ENCODE results near the gene GMCL2.

GMCL2 gene

DNA sequence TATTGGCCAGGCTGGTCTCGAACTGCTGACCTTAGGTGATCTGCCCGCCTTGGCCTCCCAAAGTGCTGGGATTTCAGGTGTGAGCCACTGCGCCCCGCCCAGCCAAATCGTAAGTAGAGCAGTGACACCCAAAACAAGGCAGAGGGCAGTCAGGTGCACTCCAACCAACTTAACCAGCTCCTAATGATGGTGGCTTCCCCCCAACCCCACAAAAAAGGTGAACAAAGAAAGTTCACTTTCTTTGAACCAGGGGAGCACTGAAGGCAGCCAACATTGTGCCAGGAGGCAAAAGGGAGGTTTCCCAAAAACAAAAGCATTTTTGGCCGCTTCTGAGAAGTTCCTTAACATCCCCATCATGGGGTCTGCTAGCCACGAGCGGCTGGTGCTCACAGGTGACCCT is 9.6 kb downstream of the GMCL2 start:
- no peak for DNase-seq

DNA sequence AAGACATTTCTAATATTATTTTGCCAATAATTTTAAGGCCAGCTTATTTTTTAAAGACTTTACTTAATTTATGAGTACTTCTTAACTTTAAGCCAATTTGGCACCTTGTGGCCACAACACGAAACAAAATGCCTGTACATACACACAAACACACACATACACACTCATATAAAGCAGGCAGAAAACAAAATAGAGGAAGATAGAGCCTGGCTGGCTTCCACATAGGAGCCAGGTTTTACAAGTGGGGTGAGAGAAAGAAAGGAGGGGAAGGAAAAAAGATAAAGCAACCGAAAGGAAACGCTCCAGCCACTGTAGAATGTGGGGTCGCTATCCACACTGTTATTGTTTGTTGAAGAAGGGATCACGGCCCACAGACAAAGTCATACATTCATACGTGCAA is 10.4 kb downstream of the GMCL2 start:
- no peak for DNase-seq

DNA sequence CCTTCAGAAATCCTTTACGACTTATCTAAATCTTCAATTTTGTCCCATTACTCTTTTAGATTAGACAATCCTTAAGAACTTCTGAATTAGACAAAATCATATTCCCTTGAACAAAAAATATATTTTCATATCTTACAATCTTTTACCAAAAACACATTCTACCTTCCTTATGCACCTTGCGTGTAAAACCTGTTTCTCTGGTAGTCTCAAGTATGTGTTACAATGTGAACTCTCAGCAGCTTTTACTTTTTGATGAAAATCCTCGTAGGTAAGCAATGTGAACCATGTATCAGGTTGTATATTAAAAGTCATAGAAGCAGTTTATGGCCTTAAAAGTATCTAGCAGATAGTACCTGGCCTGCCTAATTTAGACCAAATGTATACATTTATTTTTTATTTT is 12.7 kb downstream of the GMCL2 start:
- no peak for DNase-seq

DNA sequence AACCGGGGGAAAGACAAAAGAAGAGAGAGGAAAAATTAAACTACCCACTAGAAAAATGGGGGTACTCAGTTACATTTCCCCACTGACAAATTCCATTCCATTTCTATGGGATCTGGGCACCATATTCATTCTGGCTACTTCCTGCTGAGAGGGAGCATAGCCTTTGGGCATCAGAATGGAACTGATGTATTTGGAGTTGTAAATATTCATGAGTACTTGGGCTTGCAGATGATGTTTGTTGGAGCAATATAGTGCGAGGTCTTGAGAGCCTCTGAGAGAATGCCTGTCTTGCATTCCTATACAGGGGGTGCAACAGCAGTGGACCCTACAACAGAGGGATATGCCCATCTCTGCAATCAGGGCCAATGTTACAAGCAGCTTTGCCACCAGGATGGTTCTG is 16.7 kb downstream of the GMCL2 start:
- no peak for DNase-seq

DNA sequence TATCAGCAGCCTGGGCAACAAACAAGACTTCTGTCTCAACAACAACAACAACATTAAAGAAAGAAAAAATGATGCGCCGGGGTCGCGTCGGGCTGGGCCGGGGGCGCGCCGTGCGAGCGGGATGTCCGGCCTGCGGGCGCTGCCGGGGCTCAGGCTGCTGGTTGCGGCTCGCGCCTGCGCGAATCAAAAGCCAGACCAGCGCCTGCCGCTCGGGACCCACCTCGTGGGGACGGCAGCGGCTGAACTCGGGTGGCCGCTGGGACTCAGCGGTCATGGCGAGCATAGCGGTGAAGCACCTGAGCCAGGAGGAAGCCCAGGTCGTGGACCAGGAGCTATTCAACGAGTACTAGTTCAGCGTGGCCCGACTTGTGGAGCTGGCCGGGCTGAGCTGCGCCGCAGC is 21.6 kb downstream of the GMCL2 start:
- no peak for DNase-seq

DNA sequence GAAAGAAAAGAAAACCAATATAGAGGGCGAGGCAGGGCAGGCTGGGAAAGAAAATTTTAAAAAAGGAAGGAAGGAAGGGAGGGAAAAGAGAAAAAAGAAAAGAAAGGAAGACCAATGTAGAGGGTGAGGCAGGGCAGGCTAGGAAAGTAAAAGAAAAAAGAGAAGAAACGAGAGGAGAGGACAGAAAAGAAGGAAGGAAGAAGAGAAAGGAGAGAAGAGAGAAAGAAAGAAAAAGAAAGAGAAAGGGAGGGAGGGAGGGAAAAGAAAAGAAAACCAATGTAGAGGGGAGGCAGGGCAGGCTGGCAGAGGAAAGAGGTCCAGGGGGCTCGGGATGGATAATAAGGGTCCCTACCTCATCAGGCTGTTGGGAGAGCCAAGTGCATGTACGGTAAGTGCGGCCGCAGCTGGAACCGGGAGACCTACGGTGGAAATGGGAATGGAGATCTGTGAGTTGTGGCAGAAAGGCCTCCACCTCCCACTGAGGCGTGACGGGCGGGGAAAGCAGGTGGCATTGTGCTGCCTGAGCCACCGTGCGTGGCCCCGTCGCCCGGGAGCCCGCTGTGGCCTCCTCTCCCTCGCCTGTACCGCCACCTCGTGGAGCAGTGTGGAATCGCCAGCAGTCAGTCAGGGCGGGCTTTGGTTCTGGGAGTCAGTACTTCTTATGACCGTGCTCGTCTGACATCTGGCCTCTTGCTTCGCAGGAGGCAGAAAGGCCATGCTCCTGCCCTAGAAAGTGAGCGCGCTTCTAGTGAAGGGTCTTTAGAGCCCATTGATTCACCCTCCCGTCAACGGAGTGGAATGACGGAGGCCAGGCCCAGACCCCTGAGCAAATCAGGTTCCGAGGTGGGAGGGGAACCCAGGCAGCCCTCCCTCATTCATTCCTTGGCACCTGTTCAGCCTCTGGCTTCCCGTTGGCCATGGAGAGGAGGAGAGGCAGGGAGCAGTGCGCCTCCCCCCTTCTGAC is 23.1 kb downstream of the GMCL2 start:
- peak; percentile 95 for DNase-seq

DNA sequence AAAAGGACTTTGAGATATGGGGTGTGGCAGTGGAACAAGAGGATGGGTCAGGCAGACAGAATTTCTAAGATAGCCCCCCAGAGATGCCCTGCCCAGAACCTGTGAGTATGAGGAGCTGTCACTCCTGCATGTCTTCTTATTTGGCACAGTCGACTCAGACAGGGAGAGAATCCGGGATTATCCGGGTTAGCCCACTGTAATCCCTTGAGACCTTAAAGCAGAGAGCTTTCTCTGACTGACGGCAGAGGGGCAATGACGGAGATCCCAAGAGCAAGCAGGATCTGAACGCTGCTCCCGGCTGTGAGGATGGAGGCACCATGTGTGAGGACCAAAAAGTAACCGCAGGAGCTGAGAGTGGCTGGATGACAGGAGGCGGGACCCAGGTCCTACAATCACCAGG is 24.7 kb downstream of the GMCL2 start:
- no peak for DNase-seq

DNA sequence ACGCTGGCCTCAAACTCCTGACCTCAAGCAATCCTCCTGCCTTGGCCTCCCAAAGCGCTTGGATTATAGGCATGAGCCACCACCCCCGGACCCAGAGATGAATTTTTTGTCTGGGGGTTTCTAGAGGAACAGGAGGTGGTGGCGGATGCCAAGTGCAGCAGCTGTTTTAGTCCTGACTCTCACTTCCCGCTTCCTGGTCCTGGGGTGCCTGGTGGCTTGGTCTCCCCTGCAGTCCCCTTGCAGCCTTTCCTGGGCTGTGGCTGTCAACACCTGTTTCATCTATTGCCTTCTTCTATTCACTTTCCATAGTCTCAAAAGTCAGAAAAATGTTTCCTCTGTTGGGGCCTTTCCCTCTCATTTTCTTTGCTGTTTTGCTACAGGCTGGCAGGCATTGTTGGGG is 27.0 kb downstream of the GMCL2 start:
- no peak for DNase-seq

DNA sequence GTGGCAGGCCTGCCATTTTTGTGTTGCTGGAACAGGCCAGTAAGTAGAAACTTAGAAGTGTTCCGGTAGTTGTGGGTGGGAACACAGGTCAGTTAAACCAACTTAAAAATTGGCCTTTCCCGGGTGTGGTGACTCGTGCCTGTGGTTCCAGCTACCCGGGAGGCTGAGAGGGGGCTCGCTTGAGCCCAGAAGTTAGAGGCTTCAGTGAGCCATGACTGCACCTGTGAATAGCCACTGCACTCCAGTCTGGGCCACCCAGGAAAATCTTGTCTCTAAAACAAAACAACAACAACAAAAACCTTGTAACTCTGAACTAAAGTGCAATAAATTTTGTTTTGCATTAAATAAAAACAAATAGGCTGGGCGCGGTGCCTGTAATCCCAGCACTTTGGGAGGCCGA is 32.1 kb downstream of the GMCL2 start:
- no peak for DNase-seq

DNA sequence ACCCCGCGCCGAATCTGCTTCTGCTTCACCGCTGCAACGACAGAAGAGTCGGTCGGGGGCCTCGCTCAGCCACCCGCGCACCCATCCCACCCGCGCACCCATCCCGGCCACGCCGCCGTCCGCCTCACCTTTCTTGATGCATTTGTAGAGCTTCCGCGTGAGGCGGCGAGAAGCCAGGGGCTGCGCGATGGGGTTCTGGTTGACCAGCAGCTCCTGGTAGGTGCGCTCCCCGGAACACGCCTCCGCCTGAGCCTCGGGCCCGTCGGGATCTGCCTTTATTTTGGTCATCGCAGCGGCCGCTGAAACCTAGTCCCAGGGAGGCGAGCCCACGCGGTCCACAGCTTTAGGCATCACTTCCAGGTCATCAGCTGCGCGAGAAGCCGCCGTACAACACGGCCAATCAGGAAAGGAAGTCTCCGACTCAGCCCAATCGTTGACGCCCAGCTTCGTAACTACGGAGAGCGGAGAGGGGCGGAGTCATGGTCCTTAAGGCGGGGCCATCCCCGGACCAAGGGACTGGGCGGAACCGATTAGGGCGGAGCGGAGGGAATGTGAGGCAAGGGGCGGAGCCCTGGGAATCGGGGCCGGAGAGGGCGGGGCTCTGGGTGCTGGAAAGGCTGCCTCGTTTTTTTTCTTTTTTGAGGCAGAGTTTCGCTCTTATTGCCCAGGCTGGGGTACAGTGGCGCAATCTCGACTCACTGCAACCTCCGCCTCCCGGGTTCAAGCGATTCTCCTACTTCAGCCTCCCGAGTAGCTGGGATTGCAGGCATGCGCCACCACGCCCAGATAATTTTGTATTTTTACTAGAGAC is 33.4 kb downstream of the GMCL2 start, which contains the start of gene NHP2:
Gene NHP2 (minus strand): TSS at position 356 of the 811 bp plus-strand sequence. CDS start 68 bp downstream, at position 288.
- DNase-seq, result peak; percentile 98

- DNase-seq, result no peak
Observed at GRCh38 chr5:178152491-178153444, 34.4 kb downstream of the GMCL2 start.

DNA sequence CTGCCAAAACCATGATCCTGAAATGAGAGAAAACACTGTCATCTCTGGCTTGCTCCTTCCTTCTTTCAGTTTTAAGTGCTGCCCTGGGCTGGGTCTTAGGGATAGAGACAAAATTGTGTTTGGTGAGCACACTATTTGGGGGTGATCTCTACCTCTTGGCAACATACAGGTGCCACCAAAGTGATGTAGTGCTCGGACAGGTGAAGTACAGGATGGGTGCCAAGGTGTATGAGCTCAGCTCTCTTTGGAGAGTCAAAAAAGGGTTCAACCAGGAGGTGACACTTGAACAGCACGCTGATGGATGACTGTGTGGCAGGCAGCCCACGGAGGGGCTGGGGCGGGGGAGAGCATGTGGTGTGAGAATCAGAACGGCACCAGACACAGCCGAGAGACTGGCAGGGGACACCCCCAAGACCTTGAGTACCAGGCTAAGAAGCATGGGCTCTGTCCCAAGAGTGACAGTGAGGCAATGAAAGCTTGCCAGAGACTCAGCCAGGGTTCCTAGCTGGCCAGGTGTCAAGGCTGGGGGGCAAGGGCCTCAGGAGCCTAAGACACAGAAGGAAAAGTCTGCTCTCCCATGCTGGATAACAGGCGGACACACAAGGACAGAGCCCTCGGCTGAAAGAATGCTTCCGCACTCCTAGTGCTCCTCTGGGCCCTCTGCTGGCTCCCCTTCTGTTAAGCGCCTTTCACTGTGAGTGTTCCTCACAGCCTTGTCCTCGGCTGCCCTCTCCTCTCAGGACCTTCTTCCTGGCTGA is 36.0 kb downstream of the GMCL2 start:
- no peak for DNase-seq

DNA sequence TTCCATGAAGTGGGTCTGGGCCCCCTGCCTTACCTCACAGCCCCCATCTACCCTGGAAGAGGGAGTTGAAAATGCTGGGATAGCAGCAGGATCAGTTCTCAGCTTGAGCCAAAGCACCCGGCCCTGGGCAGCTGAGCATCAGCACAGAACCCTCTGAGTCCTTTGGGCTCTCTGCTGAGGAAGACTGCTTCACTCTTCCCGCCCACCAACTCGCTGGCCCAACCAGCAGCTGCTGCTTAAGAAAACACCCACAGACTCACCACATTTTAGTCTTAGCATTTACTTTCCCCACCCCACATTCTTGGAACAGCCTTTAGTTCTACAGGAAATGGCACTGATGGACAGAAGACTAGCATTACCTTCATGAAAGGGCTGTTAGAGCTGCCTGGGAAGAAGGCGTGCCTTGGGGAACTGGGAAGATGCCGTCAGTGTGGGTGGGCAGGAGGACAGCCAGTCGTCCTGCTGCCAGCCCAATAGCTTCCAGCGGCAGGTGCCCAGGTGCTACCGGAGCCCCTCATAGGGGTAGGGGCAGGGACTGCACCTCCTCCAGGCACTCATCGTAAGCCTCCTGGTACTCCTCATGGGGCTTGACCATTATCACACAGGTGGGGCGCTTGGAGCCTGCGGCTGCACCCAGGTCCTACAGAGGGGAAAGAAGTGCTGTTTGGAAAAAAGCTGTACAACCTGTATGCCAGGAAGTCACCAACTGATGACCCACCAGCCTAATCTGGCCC is 37.8 kb downstream of the GMCL2 start:
- no peak for DNase-seq

DNA sequence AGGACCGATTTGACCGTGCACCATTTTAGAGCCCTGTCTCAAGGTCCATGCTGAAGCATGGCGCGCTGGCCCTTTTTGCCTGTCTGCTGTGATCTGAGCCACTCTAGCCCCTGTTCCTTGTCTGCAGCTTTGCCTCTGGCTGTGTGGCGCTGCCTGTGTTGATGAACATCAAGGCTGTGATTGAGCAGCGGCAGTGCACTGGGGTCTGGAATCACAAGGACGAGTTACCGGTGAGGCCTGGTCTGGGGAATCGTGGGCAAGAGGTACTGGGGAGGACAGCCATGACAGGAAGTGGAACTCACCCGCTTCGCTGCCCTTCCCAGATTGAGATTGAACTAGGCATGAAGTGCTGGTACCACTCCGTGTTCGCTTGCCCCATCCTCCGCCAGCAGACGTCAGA is 39.8 kb downstream of the GMCL2 start:
- no peak for DNase-seq

GRCh38 chr5:178145965-178146820 is 41.0 kb downstream of the GMCL2 start:
- peak; percentile 80 for DNase-seq

GRCh38 chr5:178143901-178144300 is 43.3 kb downstream of the GMCL2 start:
- DNase-seq, result no peak

- DNase-seq, result no peak
Observed at GRCh38 chr5:178143246-178143645, 43.9 kb downstream of the GMCL2 start.

DNA sequence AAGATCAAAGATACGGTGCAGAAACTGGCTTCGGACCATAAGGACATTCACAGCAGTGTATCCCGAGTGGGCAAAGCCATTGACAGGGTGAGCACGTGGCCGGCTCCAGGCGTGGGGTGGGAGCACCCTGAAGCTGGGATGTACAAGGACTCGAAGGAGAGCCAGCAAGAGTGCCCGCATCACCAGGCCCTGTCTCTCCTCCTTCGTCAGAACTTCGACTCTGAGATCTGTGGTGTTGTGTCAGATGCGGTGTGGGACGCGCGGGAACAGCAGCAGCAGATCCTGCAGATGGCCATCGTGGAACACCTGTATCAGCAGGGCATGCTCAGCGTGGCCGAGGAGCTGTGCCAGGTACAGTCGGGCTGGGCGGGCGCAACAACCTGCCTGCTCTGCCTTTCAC is 44.5 kb downstream of the GMCL2 start:
- no peak for DNase-seq

DNA sequence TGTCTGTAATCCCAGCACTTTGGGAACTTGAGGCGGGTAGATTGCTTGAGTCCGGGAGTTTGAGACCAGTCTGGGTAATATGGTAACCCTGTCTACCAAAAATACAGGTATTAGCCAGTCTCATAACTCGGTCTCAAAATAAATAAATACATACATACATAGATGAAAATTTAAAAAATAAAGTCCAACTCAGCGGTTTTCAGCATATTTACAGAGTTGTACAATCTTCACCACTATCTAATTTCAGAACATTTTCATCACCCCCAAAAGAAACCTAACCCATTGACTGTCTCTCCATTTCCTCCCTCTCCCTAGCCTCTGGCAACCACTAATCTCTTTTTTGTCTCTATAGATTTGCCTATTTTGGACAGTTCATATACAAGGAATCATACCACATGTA is 45.6 kb downstream of the GMCL2 start:
- no peak for DNase-seq

DNA sequence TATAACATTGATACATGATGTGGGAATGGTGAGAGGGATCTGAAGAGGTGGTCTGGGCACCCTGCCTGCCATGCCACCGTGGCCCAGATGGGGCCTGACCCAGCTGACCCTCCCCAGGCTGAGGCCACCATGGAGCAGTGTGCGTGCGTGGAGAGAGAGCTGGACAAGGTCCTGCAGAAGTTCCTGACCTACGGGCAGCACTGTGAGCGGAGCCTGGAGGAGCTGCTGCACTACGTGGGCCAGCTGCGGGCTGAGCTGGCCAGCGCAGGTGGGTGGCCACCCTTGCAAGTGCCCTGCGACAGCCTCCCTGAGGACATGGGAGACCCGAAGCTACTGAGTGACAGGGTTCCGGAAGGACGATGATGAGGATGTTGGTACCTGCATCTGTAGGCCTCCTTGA is 49.2 kb downstream of the GMCL2 start:
- DNase-seq, result no peak

All from activated CD8-positive, alpha-beta memory T cell treated with anti-CD3 and anti-CD28 coated beads, Interleukin-2, amount 50 U/mL, for 4 hours (primary cell).